Astrocyte of the hippocampus (primary cell): ENCODE data around the gene RAC3.

ENCODE experiments used
- DNase-seq: peaks from one replicate; pipeline ENCODE4 v3.0.0; 2011; ENCODE audit warnings: low read depth, low spot score

RAC3 gene

DNA sequence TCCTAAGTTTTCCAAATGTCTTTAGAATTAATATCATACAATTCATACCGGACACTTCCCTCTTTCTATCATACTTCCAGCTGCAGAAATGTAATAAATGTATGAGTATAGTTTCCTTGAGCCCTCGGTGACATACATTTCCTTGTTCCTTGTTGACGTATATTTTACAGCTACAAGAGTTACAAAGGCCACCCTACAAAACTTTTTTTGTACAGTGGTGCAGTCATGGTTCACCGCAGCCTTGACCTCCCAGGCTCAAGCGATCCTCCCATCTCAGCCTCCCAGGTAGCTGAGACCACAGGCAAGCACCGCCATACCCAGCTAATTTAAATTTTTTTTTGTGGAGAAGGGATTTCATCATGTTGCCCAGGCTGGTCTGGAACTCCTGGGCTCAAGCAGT is 41.3 kb downstream of the RAC3 start:
- DNase-seq = no peak

DNA sequence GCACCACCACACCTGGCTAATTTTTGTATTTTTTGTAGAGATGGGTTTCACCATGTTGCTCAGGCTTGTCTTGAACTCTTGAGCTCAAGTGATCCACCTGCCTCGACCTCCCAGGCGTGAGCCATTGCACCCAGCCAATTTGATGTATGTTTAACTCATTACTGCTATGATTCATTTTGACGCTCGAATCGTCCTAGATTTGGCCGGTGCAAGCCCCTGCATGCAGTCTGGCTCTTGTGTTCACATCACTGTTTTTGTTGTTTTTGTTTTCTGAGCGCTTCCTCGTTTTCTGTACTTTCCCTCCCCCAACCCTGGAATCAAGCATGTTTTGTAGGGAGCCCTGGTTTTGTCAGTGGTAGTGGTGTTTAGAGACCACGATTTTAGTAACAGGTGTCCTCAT is 42.0 kb downstream of the RAC3 start:
- DNase-seq = no peak

DNA sequence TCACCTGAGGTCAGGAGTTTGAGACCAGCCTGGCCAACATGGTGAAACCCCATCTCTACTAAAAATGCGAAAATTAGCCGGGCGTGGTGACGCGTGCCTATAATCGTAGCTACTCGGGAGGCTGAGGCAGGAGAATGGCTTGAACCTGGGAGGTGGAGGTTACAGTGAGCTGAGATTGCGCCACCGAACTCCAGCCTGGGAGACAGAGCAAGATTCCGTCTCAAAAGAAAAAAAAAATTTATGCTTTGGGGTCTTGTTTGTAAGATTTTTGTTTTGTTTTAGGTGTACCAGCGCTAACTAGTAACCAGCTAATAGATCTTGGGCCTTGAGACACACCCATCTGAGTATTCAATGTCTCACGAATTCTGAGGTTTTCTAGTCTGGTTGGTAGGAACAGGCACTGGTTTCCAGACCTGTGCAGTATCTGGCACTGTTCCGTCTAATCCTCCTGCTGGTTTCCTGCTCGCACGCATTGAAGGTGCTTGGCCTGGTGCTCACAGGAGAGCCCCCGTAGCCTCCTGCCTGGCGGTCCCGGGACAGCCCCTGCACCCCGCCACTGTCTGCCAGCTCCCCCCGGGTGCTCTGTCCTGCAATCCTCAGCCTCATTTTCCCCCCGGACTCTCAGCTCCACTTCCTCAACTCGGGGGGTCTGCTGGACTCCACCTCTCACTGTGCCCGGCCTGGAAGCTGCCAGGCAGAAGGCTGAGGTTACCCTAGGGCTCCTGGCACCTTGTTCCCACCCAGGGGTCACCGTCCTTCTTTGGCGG is 44.7 kb downstream of the RAC3 start:
- no peak for DNase-seq

DNA sequence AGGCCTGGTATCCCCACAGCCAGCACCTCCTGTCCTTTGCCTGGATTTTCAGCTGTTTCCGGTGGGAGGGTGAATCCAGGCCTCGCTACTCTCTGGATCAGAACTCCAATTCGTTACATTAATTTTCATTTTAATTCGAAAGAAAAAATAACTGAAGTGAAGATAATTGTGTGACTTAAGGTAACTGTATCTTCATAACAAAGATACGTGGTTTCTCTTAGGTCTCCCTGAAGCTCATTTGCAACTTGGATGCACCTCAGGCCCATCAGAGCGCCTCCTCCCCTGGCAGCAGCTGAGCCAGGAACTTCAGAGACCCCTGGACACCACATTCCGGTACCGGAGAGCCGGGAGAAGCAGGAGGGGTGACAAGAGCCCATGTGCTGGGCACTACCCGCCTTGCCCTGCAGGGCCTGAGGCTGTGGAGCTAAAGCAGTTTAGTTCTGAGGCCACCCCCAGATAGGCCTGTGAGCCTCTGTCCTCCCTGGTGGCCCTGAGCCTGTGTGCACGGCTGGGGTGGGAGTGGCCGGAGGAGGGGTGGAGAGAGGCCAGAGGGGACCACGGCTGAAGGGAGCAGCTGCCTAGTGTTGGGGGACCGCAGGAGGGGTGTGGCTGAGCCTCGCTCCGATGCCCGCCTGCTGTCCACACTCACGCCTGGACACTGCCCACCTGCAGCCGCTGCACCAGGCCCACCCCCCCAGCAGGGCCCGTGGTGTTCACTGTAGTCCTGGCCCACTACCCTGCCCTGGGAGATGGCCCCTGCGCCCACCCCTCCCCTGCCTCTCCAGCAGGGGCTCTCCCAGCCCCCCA is 45.5 kb downstream of the RAC3 start:
- DNase-seq = no peak

DNA sequence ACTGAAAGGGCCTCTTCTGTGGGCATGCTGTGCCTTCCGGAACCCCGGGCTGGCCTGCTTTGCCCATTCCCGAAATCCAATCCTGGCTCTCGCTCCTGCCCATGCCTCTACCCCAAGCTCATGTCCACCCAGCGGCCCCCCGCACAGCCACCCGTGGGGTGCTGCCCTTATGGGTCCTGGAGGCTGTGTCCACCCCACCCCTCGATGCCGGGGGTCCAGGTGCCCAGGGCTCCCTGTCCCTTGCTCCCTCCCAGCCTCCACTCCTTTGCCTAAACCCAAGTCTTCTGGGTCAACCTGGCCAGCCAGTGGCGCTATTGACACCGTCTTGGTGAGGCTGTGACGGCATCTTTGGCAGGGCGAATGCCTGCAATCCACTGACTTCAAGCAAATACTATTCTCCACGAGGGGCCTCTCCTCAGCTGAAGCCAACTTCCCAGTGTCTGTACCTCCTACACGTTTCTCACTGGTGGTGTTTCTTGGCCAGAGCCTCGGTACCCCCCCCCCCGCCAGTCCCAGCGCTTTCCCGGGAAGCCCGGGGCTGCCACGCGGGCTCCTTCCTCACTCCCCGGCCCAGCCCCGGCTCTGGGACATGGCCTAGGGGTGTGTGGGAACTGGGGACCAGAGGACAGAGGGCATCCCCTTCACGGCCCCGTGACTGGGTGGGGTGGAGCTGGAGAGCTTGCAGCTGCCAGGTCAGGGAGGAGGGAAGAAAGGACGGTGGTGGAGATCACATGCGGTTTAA is 46.3 kb downstream of the RAC3 start:
- no peak for DNase-seq

DNA sequence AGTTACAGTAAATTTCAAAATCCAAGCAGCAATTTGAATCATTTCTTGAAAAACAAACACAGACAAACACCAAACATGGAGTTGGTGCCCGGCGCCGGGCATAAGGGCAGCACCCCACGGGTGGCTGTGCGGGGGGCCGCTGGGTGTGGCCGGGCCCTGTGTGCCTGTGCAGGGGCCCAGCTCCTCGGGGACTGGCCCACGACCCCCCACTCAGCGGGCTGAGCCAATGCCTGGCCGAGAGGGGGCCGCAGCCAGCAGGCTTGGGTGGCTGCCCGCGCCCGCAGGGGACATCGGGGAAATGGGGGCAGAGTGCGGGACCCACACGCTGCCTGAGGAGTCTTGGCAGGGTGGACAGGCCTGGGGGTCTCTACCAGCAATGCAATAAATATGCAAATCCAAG is 47.0 kb downstream of the RAC3 start:
- DNase-seq = no peak

DNA sequence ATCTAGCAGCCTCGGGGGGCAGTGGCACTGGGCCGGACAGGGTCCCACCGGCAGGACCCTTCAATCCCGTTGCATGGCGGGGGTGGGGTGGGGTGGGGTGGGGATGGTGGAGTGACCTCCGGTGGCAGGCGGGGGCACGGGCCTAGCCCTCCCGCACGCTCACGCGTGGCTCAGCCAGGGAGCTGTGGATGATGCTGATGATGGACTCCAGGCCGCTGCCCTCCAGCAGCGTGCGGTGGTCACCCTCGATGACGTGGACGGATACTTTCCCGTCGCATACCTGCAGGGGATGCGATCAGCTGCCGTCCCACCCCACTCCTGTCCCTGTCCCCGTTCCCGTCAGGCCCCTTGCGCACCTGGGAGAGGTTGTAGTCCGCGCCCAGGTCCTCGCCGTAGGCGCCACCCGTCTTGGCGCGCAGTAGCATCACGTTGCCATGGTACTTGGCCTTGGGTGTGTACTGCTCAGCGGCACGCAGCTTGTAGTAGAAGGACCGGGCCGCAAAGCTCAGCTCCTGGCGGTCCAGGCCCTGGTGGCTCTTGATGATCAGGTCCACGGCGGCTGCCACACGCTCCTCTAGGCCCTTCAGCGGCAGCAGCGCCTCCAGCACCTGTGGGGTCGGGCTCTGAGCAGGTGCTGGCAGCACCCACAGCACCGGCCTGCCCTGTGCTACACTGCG is 47.7 kb downstream of the RAC3 start:
- DNase-seq = no peak

DNA sequence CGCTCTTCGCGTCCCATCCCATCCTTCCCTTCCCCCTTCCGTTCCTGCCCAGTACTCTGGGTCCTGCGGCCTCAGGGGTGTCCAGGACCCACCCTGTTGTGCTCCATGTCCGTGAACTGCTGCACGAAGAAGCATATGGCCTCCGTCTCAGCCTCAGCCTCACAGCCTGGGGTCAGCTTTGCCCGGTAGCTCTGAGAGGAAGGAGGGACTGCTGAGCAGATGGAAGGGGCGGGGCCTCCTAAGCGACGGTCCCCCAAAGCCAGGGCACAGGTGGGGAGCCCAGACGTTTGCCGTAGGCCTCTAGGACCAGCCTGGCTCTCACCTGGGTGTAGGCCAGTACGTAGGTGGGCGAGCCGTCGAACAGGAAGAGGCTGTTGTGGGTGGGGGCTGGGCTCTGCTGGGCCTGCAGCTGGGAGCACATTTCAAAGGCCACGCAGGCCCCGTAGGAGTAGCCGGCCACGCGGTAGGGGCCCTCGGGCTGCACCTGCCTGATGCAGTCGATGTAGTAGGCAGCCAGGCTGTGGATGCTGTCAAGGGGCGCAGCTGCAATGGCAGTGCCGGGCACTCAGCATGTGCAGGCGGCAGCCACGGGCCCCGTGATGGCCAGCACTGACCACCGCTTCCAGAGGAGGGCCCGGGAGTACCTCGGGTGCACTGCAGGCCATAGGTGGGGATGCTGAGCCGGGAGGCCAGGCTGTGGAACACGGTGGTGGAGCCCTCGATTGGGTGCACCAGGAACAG is 48.7 kb downstream of the RAC3 start:
- DNase-seq = no peak

DNA sequence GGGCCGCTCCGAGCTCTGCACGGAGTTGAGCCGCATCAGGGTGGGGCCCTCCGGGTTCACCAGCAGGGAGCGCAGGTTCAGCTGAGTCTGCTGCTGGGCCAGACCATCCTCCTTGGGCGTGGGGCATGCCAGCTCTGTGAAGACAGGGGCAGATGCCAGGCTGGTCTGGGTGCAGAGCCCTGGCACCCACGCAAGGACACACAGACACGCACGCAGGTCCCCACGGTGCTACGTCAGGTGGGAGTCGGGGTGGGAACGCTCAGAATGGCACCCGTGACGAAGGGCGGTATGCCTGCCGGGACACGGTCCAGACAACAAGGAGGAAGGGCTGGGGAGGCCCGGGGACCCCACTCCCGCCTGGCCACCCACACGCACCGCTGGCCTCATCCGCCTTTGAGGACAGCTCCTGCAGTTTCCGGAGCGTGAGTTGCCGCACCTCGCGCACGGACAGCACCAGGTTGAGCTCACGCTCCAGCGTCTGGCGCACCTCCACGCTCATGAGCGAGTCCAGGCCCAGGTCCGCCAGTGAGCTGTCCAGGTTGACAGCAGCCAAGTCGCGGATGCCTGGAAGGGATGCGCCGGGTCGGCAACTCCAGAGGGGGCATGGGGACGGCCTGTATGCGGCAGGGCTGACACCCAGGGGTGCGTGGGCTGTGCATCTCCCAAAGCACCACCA is 49.4 kb downstream of the RAC3 start:
- DNase-seq = no peak

DNA sequence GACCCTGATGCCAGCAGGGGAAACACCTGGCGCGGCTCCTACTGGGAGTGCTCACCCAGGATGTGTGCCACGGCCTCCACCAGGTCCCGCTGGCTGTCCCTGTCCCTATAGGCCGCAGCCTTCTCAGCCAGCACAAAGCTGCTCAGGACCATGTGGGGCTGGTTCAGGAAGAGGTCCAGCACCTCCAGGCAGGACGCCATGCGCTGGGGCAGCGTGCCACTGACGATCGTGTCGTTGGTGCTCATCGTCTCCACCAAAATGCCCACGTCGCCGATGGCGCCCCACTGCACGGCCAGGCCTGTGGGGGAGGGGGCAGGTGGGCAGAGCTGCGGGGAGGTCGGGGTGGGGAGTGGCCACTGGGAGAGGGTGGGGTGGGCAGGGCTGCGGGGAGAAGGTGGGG is 50.1 kb downstream of the RAC3 start:
- DNase-seq = no peak

DNA sequence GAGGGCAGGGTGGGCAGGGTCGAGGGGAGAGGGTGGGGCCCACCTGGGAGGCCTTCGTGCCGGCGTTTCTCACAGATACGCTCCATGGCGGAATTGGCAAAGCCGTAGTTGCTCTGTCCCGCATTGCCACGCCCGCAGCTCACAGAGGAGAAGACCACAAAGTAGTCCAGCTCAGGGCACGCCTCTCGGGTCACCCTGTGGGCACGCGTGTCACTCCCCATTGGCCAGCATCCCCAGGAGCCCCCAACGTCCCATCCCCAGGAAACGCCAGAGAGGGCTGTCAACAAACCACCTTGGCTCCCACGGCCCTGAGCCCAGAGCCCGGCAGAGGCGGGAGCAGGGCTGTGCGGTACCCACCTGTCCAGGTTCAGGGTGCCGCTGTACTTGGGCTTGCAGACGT is 50.5 kb downstream of the RAC3 start:
- no peak for DNase-seq

DNA sequence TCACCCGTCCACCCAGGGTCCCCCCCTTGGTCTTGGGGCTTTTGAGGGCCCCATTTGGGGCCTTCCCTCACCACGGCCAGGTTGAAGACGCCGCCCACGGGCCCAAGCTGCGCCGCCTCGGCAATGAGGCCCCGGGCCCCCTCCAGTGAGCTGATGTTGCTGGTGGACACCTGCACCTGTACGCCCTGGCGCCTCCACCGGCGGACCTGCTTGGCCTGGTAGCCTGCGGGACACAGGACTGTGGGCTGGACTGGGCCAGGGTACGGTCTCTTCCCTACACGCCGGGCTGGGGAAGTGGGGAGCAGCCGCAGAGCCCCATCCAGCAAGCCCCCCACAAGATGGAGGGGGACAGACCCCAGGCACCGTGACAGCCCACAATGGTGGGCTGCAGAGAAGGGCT is 51.0 kb downstream of the RAC3 start:
- DNase-seq = no peak

DNA sequence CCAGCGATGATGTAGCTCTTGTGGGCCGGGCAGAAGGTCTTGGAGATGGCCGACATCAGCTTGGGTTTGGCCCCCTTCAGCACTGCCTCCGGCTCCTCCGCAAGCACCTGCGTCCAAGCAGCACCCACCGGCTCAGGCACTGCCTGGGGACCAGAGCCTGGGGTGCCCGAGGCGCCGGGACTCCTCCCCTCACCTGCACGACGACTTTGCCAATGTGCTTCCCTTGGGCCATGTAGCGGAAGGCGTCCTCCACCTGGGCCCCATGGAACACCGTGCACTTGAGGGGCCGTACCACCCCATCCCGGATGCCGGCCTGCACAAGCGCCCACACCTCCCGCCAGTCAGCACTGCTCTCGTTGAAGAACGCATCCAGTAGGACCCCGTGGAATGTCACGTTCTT is 51.5 kb downstream of the RAC3 start:
- no peak for DNase-seq
